ENCODE results near the gene GABBR2. TPM values are rescaled to one million over a fixed set of nuclear protein-coding genes. Genes with fewer than 3 reads are reported as not detected.

The GABBR2 gene
- polyA plus RNA-seq, 1 of the 3 experiments (the other 2 are of a cell fraction), result not detected

DNA sequence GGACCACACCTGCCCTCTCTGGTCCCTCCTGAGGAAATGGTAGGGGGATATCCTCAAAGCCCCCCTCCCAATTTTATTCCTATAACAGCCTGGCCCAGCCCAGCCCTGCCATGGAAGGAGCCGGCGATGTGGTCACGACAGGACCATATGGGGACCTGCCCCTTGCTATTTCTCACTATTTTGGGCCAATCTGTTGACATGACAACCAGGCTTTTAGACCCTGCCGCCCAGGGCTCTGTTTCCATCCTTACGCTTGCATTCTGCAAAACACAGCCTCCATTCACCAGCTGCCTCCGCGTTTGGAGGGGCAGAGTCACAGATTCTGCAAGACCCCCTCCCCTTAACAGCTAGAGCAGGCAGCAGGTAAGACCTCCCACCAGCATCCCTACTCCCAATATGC is 112.2 kb downstream of the GABBR2 start:
- H3K4me3 ChIP-seq (ENCODE audit: low read depth in 2 of 2, low read length in 1 of 2), result no peak overlapping the region
- CTCF ChIA-PET, result interaction anchor here (1.4 kb wide), 1 partner anchor 13 kb away, joined by 3 read pairs; no protein-coding TSS in a partner anchor
- no peaks in the 10 kb centered on the region for H4K20me1 ChIP-seq (ENCODE audit: insufficient read depth)
- H3K4me1 ChIP-seq (ENCODE audit: control insufficient read depth in 1 of 2, insufficient read depth in 2 of 2, low read depth in 1 of 2, low read length in 1 of 2), result no peaks in the 10 kb centered on the region
- H3K4me2 ChIP-seq, result no peak overlapping the region
- H3K27ac ChIP-seq (ENCODE audit: low read depth in 2 of 2, low read length in 1 of 2), result no peak overlapping the region
- no peaks in the 10 kb centered on the region for H3K9me3 ChIP-seq
- POLR2A ChIA-PET, result no interaction called here
- H3K27me3 ChIP-seq (ENCODE audit: insufficient read depth), result no peaks in the 10 kb centered on the region; the same call in 1 of the 2 replicates
- WGBS (ENCODE audit: low lambda C conversion rate), result 52% methylated on average over 7 of the region's 7 CpGs
- H3K9ac ChIP-seq, result no peak overlapping the region
- no peaks in the 10 kb centered on the region for H3F3A ChIP-seq (replicated peaks; ENCODE audit: insufficient read depth)
- H3K79me2 ChIP-seq (ENCODE audit: insufficient read depth), result no peaks in the 10 kb centered on the region
- no peak for DNase-seq
- TF ChIP-seq CHD2 (IDR thresholded peaks at IDR 0.05; ENCODE audit: low read length, partially characterized antibody) (no peak), ELF1 (IDR thresholded peaks at IDR 0.05) (no peak), SIN3A (IDR thresholded peaks at IDR 0.05; ENCODE audit: borderline replicate concordance, low read depth, low read length) (no peak), RFX5 (IDR thresholded peaks at IDR 0.05; ENCODE audit: low read length) (no peak), RXRA (IDR thresholded peaks at IDR 0.05; ENCODE audit: borderline replicate concordance, low read depth) (no peak), FOXJ3 (CRISPR knock-in tag; IDR thresholded peaks at IDR 0.05) (no peak), FOSL2 (IDR thresholded peaks at IDR 0.05; ENCODE audit: borderline replicate concordance, low read depth) (no peak), RCOR1 (IDR thresholded peaks at IDR 0.05; ENCODE audit: low read length) (no peak), MEF2A (IDR thresholded peaks at IDR 0.05; ENCODE audit: borderline replicate concordance, low read depth) (no peak), REST (IDR thresholded peaks at IDR 0.05; ENCODE audit: low read depth, low read length) (no peak), YY1 (IDR thresholded peaks at IDR 0.05; ENCODE audit: low read depth) (no peak), RAD21 (IDR thresholded peaks at IDR 0.05; ENCODE audit: low read length) (no peak), POLR2AphosphoS5 (IDR thresholded peaks at IDR 0.05; ENCODE audit: low read depth, low read length) (no peak), GABPA (IDR thresholded peaks at IDR 0.05; ENCODE audit: low read depth) (no peak)
- TF ChIP-seq, protein P1, sequence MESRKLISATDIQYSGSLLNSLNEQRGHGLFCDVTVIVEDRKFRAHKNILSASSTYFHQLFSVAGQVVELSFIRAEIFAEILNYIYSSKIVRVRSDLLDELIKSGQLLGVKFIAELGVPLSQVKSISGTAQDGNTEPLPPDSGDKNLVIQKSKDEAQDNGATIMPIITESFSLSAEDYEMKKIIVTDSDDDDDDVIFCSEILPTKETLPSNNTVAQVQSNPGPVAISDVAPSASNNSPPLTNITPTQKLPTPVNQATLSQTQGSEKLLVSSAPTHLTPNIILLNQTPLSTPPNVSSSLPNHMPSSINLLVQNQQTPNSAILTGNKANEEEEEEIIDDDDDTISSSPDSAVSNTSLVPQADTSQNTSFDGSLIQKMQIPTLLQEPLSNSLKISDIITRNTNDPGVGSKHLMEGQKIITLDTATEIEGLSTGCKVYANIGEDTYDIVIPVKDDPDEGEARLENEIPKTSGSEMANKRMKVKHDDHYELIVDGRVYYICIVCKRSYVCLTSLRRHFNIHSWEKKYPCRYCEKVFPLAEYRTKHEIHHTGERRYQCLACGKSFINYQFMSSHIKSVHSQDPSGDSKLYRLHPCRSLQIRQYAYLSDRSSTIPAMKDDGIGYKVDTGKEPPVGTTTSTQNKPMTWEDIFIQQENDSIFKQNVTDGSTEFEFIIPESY (IDR thresholded peaks at IDR 0.05; ENCODE audit: borderline replicate concordance, low read depth), result no peak
- TF ChIP-seq, protein P2, sequence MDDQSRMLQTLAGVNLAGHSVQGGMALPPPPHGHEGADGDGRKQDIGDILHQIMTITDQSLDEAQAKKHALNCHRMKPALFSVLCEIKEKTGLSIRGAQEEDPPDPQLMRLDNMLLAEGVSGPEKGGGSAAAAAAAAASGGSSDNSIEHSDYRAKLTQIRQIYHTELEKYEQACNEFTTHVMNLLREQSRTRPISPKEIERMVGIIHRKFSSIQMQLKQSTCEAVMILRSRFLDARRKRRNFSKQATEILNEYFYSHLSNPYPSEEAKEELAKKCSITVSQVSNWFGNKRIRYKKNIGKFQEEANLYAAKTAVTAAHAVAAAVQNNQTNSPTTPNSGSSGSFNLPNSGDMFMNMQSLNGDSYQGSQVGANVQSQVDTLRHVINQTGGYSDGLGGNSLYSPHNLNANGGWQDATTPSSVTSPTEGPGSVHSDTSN (IDR thresholded peaks at IDR 0.05), result no peak
- no peaks in the 10 kb centered on the region for H3K36me3 ChIP-seq (replicated peaks in 1 of 2; ENCODE audit: control insufficient read depth in 1 of 2, insufficient read depth in 2 of 2, low read length in 1 of 2)
- H3K9me2 ChIP-seq, result no peaks in the 10 kb centered on the region
- no peak overlapping the region for H2AFZ ChIP-seq (ENCODE audit: low read depth)
